Keratinocyte (primary cell): ENCODE data around the gene ADAMTS10. TPM values are rescaled to one million over a fixed set of nuclear protein-coding genes. Genes with fewer than 3 reads are reported as not detected.

ENCODE experiments used
- DNase-seq: peaks from one replicate; pipeline ENCODE4 v3.0.0-alpha.2; 2011; ENCODE audit warnings: low read depth, missing footprints, low spot score
- FAIRE-seq: peaks from 2 replicates; lab custom pipeline; 2011; peaks lifted over from hg19 to GRCh38; lab: Jason Lieb, UNC
- H2AFZ ChIP-seq: 2 replicates; pipeline ENCODE4 v1.6.0; 2012; ENCODE audit warnings: low read length, control low read depth, inconsistent platforms; ENCODE audit not compliant: control insufficient read depth
- H3K27ac ChIP-seq: 2 replicates; pipeline ENCODE4 v1.5.1; 2011; ENCODE audit warnings: low read length; ENCODE audit not compliant: control insufficient read depth, insufficient read depth
- H3K27me3 ChIP-seq: 3 replicates; pipeline ENCODE4 v1.6.0; 2011; ENCODE audit warnings: low read length; ENCODE audit not compliant: control insufficient read depth, insufficient read depth; ENCODE audit errors: extremely low read depth
- H3K36me3 ChIP-seq, 2 experiments: 2 replicates in 1 of 2; 3 replicates in 1 of 2; pipeline ENCODE4 v1.5.1; 2011; ENCODE audit warnings: low read length in 2 of 2, mild to moderate bottlenecking in 1 of 2; ENCODE audit not compliant: control insufficient read depth in 2 of 2, insufficient read depth in 2 of 2; ENCODE audit errors: extremely low read depth in 1 of 2
- H3K4me1 ChIP-seq: 3 replicates; pipeline ENCODE4 v1.5.1; 2011; ENCODE audit warnings: low read length; ENCODE audit not compliant: control insufficient read depth, insufficient read depth; ENCODE audit errors: extremely low read depth
- H3K4me2 ChIP-seq: 3 replicates; pipeline ENCODE4 v1.6.0; 2011; ENCODE audit warnings: low read depth, low read length; ENCODE audit not compliant: control insufficient read depth, insufficient read depth; ENCODE audit errors: extremely low read depth
- H3K4me3 ChIP-seq, 3 experiments: fragments of 200-600 bp in 1 of 3; sonication (generic) in 1 of 3; 2 replicates in 2 of 3; 3 replicates in 1 of 3; pipeline ENCODE4 v1.5.1; 2011 to 2016; ENCODE audit warnings: low read length in 3 of 3, mild to moderate bottlenecking in 3 of 3, control low read depth in 2 of 3, inconsistent platforms in 1 of 3, low read depth in 1 of 3, mixed read lengths in 1 of 3, mixed run types in 1 of 3, moderate library complexity in 1 of 3; ENCODE audit not compliant: control insufficient read depth in 2 of 3, insufficient read depth in 2 of 3; ENCODE audit errors: extremely low read depth in 1 of 3
- H3K79me2 ChIP-seq: 2 replicates; pipeline ENCODE4 v1.6.0; 2012; ENCODE audit warnings: low read length; ENCODE audit not compliant: control insufficient read depth, insufficient read depth
- H3K9ac ChIP-seq: 3 replicates; pipeline ENCODE4 v1.6.0; 2011; ENCODE audit warnings: low read length; ENCODE audit not compliant: control insufficient read depth, insufficient read depth; ENCODE audit errors: extremely low read depth
- H3K9me1 ChIP-seq: 3 replicates; pipeline ENCODE4 v1.6.0; 2011; ENCODE audit warnings: low read length; ENCODE audit not compliant: control insufficient read depth, insufficient read depth; ENCODE audit errors: extremely low read depth
- H3K9me3 ChIP-seq: 2 replicates; pipeline ENCODE4 v1.5.1; 2012; ENCODE audit warnings: low read depth, low read length; ENCODE audit not compliant: control insufficient read depth
- H4K20me1 ChIP-seq: 3 replicates; pipeline ENCODE4 v1.6.0; 2011; ENCODE audit warnings: low read length; ENCODE audit not compliant: control insufficient read depth, insufficient read depth; ENCODE audit errors: extremely low read depth
- EZH2 ChIP-seq: IDR thresholded peaks from one replicate; pipeline ENCODE4 v1.6.1; 2012; ENCODE audit warnings: inconsistent platforms, mild to moderate bottlenecking, low read length, moderate library complexity
- dilution Hi-C: fragments of 300-500 bp; cut with MboI; formaldehyde crosslinking; loops from one replicate; pipeline ENCODE4 v1.7.0; 2020; ENCODE audit warnings: low sequenced_read_pairs; ENCODE audit not compliant: extremely low pct_ligation_motif_present
- polyA plus RNA-seq, 5 experiments: library from polyadenylated mRNA; depleted of rRNA in 3 of 5; stranded (reverse) in 3 of 5; stranded (forward) in 1 of 5; unstranded in 1 of 5; fragments of >200 nt; gene quantifications; 1 replicate in 1 of 5; 2 replicates in 3 of 5; 3 replicates in 1 of 5; pipeline versions ENCODE4 v1.2.1 to v1.2.3, GENCODE V29; 2011 to 2012; ENCODE audit warnings: missing spikeins in 2 of 5, low read depth in 1 of 5, low replicate concordance in 1 of 5
- TF ChIP-seq, protein P1 (sequence below), 3 experiments: IDR thresholded peaks in 1 of 3; conservative IDR thresholded peaks in 1 of 3; optimal IDR thresholded peaks in 1 of 3; 2 replicates in 2 of 3; 3 replicates in 1 of 3; pipeline versions ENCODE3 to v1.5.1; 2011; ENCODE audit warnings: low read length in 3 of 3, mild to moderate bottlenecking in 3 of 3, moderate library complexity in 2 of 3, control low read depth in 1 of 3, inconsistent platforms in 1 of 3; ENCODE audit not compliant: insufficient read depth in 2 of 3; ENCODE audit errors: extremely low read depth in 1 of 3

Gene ADAMTS10
- polyA plus RNA-seq, 1 donor (not counting 4 experiments of a cell fraction or from before 2014, with no cell fraction given): not detected

DNA sequence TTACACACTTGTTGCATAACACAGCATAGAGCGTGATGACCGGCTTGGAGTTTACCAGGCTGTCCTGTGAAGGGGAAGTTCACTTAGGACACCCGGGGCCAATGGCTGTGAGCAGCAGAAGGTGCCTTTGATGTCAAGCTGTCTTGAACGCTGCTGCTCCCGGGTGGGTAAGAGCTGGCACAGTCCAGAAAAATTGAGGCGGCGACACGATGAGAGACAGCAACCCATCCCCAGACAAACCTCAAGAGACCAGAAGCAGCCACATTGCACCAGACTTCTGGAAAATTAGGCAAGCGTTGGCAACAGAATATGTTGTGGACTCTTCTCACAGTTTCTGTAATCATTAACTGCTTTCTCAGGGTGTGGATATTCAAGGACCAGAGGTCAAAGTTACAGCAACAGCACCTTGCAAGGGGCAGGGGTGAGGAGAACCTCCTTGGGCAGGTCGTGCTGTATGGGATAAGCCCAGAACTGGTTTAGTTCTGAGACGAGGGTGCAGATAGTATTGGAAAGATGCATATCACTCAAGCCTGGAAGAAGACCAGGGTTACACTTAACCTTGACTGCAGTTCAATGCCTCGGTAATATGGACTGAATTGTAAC lies 30.0 kb upstream of the ADAMTS10 start:
- H4K20me1 ChIP-seq: no peaks in the 10 kb centered on the region
- H3K4me2 ChIP-seq: no peak overlapping the region
- H3K9me1 ChIP-seq: no peaks in the 10 kb centered on the region
- H3K36me3 ChIP-seq: no peaks in the 10 kb centered on the region
- dilution Hi-C loops: no loop called here
- TF ChIP-seq, protein P1, sequence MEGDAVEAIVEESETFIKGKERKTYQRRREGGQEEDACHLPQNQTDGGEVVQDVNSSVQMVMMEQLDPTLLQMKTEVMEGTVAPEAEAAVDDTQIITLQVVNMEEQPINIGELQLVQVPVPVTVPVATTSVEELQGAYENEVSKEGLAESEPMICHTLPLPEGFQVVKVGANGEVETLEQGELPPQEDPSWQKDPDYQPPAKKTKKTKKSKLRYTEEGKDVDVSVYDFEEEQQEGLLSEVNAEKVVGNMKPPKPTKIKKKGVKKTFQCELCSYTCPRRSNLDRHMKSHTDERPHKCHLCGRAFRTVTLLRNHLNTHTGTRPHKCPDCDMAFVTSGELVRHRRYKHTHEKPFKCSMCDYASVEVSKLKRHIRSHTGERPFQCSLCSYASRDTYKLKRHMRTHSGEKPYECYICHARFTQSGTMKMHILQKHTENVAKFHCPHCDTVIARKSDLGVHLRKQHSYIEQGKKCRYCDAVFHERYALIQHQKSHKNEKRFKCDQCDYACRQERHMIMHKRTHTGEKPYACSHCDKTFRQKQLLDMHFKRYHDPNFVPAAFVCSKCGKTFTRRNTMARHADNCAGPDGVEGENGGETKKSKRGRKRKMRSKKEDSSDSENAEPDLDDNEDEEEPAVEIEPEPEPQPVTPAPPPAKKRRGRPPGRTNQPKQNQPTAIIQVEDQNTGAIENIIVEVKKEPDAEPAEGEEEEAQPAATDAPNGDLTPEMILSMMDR (optimal IDR thresholded peaks at IDR 0.05 in 1 of 3, IDR thresholded peaks at IDR 0.05 in 1 of 3, conservative IDR thresholded peaks at IDR 0.05 in 1 of 3; ENCODE audit: extremely low read depth in 1 of 3, insufficient read depth in 2 of 3, low read length in 3 of 3): no peak
- no peak for TF ChIP-seq EZH2
- no peaks in the 10 kb centered on the region for H3K79me2 ChIP-seq
- DNase-seq (no peak), FAIRE-seq (no peak)
- H3K27me3 ChIP-seq: no peaks in the 10 kb centered on the region
- no peak overlapping the region for H3K9ac ChIP-seq
- H3K9me3 ChIP-seq: peaks cover 6% of the 10 kb centered on the region
- H2AFZ ChIP-seq: no peak overlapping the region
- H3K4me3 ChIP-seq: no peak overlapping the region
- H3K4me1 ChIP-seq: no peaks in the 10 kb centered on the region
- H3K27ac ChIP-seq: no peak overlapping the region

DNA sequence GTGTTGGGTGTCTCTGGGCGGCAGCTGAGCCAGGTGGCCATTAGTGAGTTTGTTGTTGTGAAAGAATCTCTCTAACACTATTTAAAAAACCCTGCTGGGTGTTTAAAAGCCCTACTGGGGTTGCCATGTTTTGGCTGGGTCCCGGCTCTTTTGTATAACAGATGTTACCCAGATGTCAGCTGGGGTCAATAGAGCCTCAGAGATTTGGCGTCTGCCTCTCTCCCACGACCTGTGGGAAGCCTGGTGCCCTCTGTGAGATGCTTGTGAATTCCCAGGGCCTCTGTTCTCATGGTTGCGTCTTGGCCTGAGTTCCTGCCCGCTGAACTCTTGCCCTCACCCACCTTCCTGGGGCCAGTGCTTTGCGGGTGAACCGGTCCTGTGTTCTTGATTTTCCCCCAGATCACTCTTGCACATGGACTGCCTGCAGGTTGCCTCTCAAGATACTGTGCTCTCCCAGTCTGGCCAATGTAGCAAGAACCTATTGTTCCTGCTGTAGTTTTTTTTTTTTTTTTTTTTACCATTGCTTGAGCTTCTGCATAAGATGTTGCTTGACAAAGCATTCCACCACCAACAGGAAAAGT lies 29.4 kb upstream of the ADAMTS10 start:
- no peak overlapping the region for H3K4me3 ChIP-seq
- H3K4me1 ChIP-seq: no peaks in the 10 kb centered on the region
- no peaks in the 10 kb centered on the region for H3K79me2 ChIP-seq
- H3K27ac ChIP-seq: no peak overlapping the region
- no peak for DNase-seq
- peaks cover 6% of the 10 kb centered on the region for H3K9me3 ChIP-seq
- TF ChIP-seq, protein P1 (optimal IDR thresholded peaks at IDR 0.05 in 1 of 3, IDR thresholded peaks at IDR 0.05 in 1 of 3, conservative IDR thresholded peaks at IDR 0.05 in 1 of 3; ENCODE audit: extremely low read depth in 1 of 3, insufficient read depth in 2 of 3, low read length in 3 of 3): no peak
- TF ChIP-seq EZH2: no peak
- H4K20me1 ChIP-seq: no peaks in the 10 kb centered on the region
- no peak for FAIRE-seq
- H3K9ac ChIP-seq: no peak overlapping the region
- dilution Hi-C loops: no loop called here
- H3K9me1 ChIP-seq: no peaks in the 10 kb centered on the region
- no peaks in the 10 kb centered on the region for H3K36me3 ChIP-seq
- no peak overlapping the region for H3K4me2 ChIP-seq
- no peaks in the 10 kb centered on the region for H3K27me3 ChIP-seq
- no peak overlapping the region for H2AFZ ChIP-seq
